Sigmoid colon (tissue), 7 donors: ENCODE data around the gene MIER3. TPM values are rescaled to one million over a fixed set of nuclear protein-coding genes. Genes with fewer than 3 reads are reported as not detected.
"Not testable (repeated sequence)": the region's sequence is repeated elsewhere in the genome, so short reads cannot be mapped to it uniquely, and the experiment has no call there.

Source experiments
- DNase-seq: peaks from one replicate; pipeline ENCODE4 v3.0.0-alpha.2; 2019
- H3K27ac ChIP-seq, 4 donors: fragments of 200-600 bp; sonication (generic); one replicate each; pipeline ENCODE4 v1.5.1; 2016 to 2019; ENCODE audit warnings: mild to moderate bottlenecking in 1 of 4
- H3K27me3 ChIP-seq, 3 donors: fragments of 200-600 bp; sonication (generic); one replicate each; pipeline ENCODE4 v1.5.1; 2019; ENCODE audit warnings: mild to moderate bottlenecking in 1 of 3
- H3K36me3 ChIP-seq, 4 donors: fragments of 200-600 bp; sonication (generic); one replicate each; pipeline ENCODE4 v1.5.1; 2016 to 2019
- H3K4me1 ChIP-seq, 4 donors: fragments of 200-600 bp; sonication (generic); one replicate each; pipeline ENCODE4 v1.5.1; 2017 to 2019
- H3K4me3 ChIP-seq, 4 donors: fragments of 200-600 bp; sonication (generic); one replicate each; pipeline ENCODE4 v1.5.1; 2017 to 2019; ENCODE audit warnings: mild to moderate bottlenecking in 2 of 4, moderate library complexity in 1 of 4
- H3K9me3 ChIP-seq, 4 donors: fragments of 200-600 bp in 3 of 4; sonication (generic) in 3 of 4; one replicate each; pipeline versions ENCODE4 v1.5.1 to v1.6.1; 2013 to 2019
- CTCF ChIP-seq, 4 experiments: fragments of 450-650 bp in 3 of 4; fragments of 200-600 bp in 1 of 4; IDR thresholded peaks; one replicate each; pipeline ENCODE4 v1.5.1; 2016 to 2019; ENCODE audit warnings: antibody characterized with exemption in 4 of 4, mild to moderate bottlenecking in 3 of 4, moderate library complexity in 2 of 4
- EP300 ChIP-seq, 4 donors: sonication (generic); formaldehyde crosslinking; IDR thresholded peaks; one replicate each; pipeline ENCODE4 v1.6.1; 2017; ENCODE audit warnings: antibody characterized with exemption in 4 of 4
- POLR2A ChIP-seq, 2 donors: fragments of 450-650 bp; IDR thresholded peaks; one replicate each; pipeline ENCODE4 v1.6.1; 2016; ENCODE audit warnings: antibody characterized with exemption in 2 of 2, mild to moderate bottlenecking in 2 of 2, moderate library complexity in 2 of 2
- POLR2AphosphoS5 ChIP-seq, 4 donors: sonication (generic); formaldehyde crosslinking; IDR thresholded peaks; one replicate each; pipeline ENCODE4 v1.6.1; 2017; ENCODE audit warnings: antibody characterized with exemption in 4 of 4
- WGBS, 2 donors: extraction: QIAGEN DNeasy Blood & Tissue Kit; methylation state at CpG; one replicate each; pipeline ENCODE4 v1.1.7; 2013; 5-methylcytosine and 5-hydroxymethylcytosine counted together
- intact Hi-C: fragments of 100-400 bp; cut with DNase I; formaldehyde crosslinking; loops from one replicate; pipeline ENCODE4 v1.15.1; 2023
- polyA plus RNA-seq, 3 donors: library from polyadenylated mRNA; stranded (reverse); fragments of 200-250 nt; gene quantifications; one replicate each; pipeline ENCODE4 v1.2.3, GENCODE V29; 2013
- total RNA-seq, 4 donors: library from RNA; depleted of rRNA; stranded (reverse); fragments of >200 nt; gene quantifications; one replicate each; pipeline ENCODE4 v1.1.0, GENCODE V29; 2016
- donor health status: healthy with polysubstance abuse.
- donor health status: Bipolar disorder and iron deficiency.
- donor health status: healthy.

Gene MIER3
- total and polyA plus RNA-seq, 7 donors, result 12.5 to 68.9 (median 27.3) TPM

DNA sequence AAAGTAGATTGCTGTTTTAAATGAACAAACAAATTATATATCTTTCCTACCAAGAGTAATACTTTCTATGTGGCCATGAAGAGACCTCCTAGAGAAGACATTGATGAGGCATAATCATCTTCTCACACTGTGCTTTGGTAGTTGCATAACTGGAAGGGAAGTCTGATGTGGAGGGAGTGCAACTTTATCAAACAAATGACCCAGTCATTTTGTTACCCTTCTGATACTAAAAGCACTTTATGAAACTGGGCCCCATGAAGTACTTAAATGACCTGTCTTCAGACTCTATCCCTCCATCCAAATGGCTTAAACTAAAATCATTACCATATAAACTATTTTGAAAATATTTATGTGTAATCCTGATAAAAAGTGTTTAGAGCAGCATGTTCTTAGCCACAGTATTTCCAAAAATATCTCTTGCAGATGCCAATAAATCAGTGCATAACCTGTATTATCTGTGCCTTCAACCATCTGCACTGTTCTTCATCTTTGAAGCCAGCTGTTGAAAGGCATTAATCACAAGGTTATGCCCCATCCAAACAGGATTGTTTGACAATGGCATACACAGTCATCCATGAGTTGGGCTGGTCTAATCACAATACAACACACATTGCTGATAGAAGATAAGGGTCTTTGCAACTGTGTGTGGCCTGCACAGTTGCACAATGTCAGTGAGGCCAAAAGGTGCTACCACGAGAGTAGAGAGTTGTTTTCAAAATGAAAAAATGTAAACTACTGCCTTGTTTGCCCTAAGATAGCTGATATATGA is 31.9 kb upstream of the MIER3 start:
- no peak overlapping the region for H3K27ac ChIP-seq
- no peak for TF ChIP-seq POLR2AphosphoS5 (IDR thresholded peaks at IDR 0.05)
- TF ChIP-seq CTCF (IDR thresholded peaks at IDR 0.05), result no peak
- TF ChIP-seq POLR2A (IDR thresholded peaks at IDR 0.05), result no peak
- TF ChIP-seq EP300 (IDR thresholded peaks at IDR 0.05), result no peak
- H3K36me3 ChIP-seq, result no peaks in the 10 kb centered on the region
- intact Hi-C loops, result no loop called here
- H3K27me3 ChIP-seq, result no peaks in the 10 kb centered on the region
- H3K4me1 ChIP-seq, result no peaks in the 10 kb centered on the region
- 45 to 85% methylated on average over 1 of the region's 1 CpG for WGBS, 2 donors
- H3K4me3 ChIP-seq, result no peak overlapping the region
- no peaks in the 10 kb centered on the region for H3K9me3 ChIP-seq
- DNase-seq, result no peak

GRCh38 chr5:56981548-56982315 is 29.8 kb upstream of the MIER3 start:
- Histone ChIP-seq H3K27me3 (no peaks in the 10 kb centered on the region), H3K36me3 (no peaks in the 10 kb centered on the region), H3K4me3 (no peak overlapping the region), H3K4me1 (no peaks in the 10 kb centered on the region), H3K9me3 (no peaks in the 10 kb centered on the region), H3K27ac (no peak overlapping the region)
- 89 to 91% methylated on average over 4 of the region's 4 CpGs for WGBS, 2 donors
- intact Hi-C loops, result no loop called here
- TF ChIP-seq CTCF (IDR thresholded peaks at IDR 0.05) (no peak), POLR2A (IDR thresholded peaks at IDR 0.05) (no peak), EP300 (IDR thresholded peaks at IDR 0.05) (no peak), POLR2AphosphoS5 (IDR thresholded peaks at IDR 0.05) (no peak)
- no peak for DNase-seq

DNA sequence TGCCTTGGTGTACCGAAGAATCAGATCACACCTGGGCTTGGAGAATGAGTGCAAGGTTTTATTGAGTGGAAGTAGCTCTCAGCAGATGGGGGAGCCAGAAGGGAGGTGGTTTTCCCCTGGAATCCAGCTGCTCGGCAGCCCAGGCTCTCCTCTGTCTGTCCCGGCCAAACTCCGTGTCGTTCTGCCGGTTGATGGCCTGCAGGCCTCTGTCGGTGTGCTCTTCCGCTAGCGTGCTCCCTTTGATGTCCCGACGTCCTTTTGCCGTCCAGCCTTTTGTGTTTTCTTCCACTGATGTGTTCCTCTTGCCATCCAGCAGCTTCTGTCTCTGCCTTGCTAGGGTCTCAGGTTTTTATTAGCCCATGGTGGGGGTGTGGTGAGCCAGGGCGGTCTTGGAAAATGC is 28.0 kb upstream of the MIER3 start:
- DNase-seq, result no peak
- TF ChIP-seq CTCF (IDR thresholded peaks at IDR 0.05) (no peak), EP300 (IDR thresholded peaks at IDR 0.05) (no peak), POLR2AphosphoS5 (IDR thresholded peaks at IDR 0.05) (no peak), POLR2A (IDR thresholded peaks at IDR 0.05) (no peak)
- H3K27me3 ChIP-seq, result no peaks in the 10 kb centered on the region
- WGBS, 2 donors, result 86 to 93% methylated on average over 13 of the region's 13 CpGs
- intact Hi-C loops, result no loop called here
- no peak overlapping the region for H3K4me3 ChIP-seq
- no peaks in the 10 kb centered on the region for H3K9me3 ChIP-seq
- H3K36me3 ChIP-seq, result no peaks in the 10 kb centered on the region
- no peak overlapping the region for H3K27ac ChIP-seq
- H3K4me1 ChIP-seq, result no peaks in the 10 kb centered on the region

DNA sequence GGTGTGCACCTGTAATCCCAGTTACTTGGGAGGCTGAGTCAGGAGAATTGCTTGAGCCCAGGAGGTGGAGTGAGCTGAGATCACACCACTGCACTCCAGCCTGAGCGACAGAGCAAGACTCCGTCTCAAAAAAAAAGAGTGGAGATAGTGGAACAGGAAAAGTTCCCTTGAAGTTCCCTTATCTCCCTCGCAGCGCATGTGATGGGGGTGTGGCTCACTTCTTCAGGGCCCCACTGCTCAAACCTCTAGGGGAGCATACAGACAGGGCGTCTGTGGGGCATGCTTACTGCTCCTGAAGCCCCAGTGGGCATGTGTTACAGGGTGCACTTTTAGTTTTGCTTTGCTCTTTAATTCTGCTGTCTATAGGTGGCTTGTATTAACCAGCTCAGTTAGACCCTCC is 27.6 kb upstream of the MIER3 start:
- H3K9me3 ChIP-seq, intact Hi-C loops, H3K27me3 ChIP-seq, DNase-seq, H3K36me3 ChIP-seq, H3K27ac ChIP-seq, H3K4me3 ChIP-seq, H3K4me1 ChIP-seq: not testable (repeated sequence)
- 74 to 80% methylated on average over 5 of the region's 5 CpGs for WGBS, 2 donors

DNA sequence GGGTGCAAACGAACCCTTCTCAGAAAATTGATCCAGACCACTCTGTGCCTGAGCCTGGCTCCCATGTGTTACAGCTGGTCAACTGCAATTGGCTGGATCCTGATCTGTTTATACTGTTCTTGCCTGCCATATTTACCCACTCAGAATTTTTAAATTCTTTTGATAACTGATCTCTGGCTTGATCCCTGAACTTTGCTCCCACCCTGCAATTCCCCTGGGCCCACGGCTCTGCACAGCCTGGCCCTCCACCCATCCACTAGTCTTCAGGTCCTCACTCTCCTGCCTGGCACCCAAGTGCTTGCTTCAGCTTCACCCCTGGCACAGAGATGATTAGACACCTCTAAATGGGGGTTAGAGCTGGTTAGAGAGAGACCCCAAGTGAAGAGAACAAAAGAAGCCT is 25.9 kb upstream of the MIER3 start:
- intact Hi-C loops, result no loop called here
- no peak overlapping the region for H3K27ac ChIP-seq
- H3K4me1 ChIP-seq, result no peaks in the 10 kb centered on the region
- TF ChIP-seq EP300 (IDR thresholded peaks at IDR 0.05), result no peak
- no peak overlapping the region for H3K4me3 ChIP-seq
- 19 to 64% methylated on average over 2 of the region's 2 CpGs for WGBS, 2 donors
- DNase-seq, result no peak
- no peaks in the 10 kb centered on the region for H3K27me3 ChIP-seq
- H3K36me3 ChIP-seq, result no peaks in the 10 kb centered on the region
- H3K9me3 ChIP-seq, result no peaks in the 10 kb centered on the region
